ENCODE results near the gene NBPF20.
"Not testable (repeated sequence)": the region's sequence is repeated elsewhere in the genome, so short reads cannot be mapped to it uniquely, and the experiment has no call there.

- TF ChIP-seq CTCF, EP300 (IDR thresholded peaks at IDR 0.05): not testable (repeated sequence)
Measured at GRCh38 chr1:145404949-145405348, 20.5 kb downstream of the NBPF20 start.
